Neuronal stem cell (in vitro differentiated cells): ENCODE results near the gene ATP5F1E.

Experiments
- DNase-seq: peaks from one replicate; pipeline ENCODE4 v3.0.0-alpha.2; 2013; ENCODE audit warnings: low spot score
- H2AFZ ChIP-seq: one replicate; pipeline ENCODE4 v1.6.1; 2013; ENCODE audit warnings: mild to moderate bottlenecking, low read length, inconsistent platforms
- H2AK5ac ChIP-seq: 2 replicates; pipeline ENCODE4 v1.6.1; 2013; ENCODE audit warnings: low read depth, mild to moderate bottlenecking, inconsistent platforms, low read length, moderate library complexity, mixed read lengths
- H2BK120ac ChIP-seq: 2 replicates; pipeline ENCODE4 v1.6.1; 2013; ENCODE audit warnings: low read depth, mild to moderate bottlenecking, inconsistent platforms, low read length, moderate library complexity, mixed read lengths
- H2BK12ac ChIP-seq: one replicate; pipeline ENCODE4 v1.6.1; 2013; ENCODE audit warnings: low read length, inconsistent platforms
- H2BK15ac ChIP-seq: 2 replicates; pipeline ENCODE4 v1.6.1; 2013; ENCODE audit warnings: mild to moderate bottlenecking, low read length, inconsistent platforms, mixed read lengths
- H2BK5ac ChIP-seq: one replicate; pipeline ENCODE4 v1.6.1; 2013; ENCODE audit warnings: inconsistent platforms, mild to moderate bottlenecking, low read length, moderate library complexity
- H3K14ac ChIP-seq: one replicate; pipeline ENCODE4 v1.6.1; 2013; ENCODE audit warnings: low read length, inconsistent platforms
- H3K18ac ChIP-seq: 2 replicates; pipeline ENCODE4 v1.6.1; 2013; ENCODE audit warnings: low read length, inconsistent platforms
- H3K23ac ChIP-seq: 2 replicates; pipeline ENCODE4 v1.6.1; 2013; ENCODE audit warnings: low read depth, mild to moderate bottlenecking, mixed read lengths, low read length, inconsistent platforms; ENCODE audit not compliant: poor library complexity
- H3K27ac ChIP-seq: replicated peaks from 3 replicates; pipeline ENCODE4 v1.5.1; 2013; ENCODE audit warnings: low read length, inconsistent platforms
- H3K27me3 ChIP-seq, 3 experiments: 2 replicates each; pipeline ENCODE4 v1.6.1; 2013; ENCODE audit warnings: low read length in 3 of 3, mild to moderate bottlenecking in 2 of 3, inconsistent platforms in 1 of 3, low read depth in 1 of 3, mixed read lengths in 1 of 3, moderate library complexity in 1 of 3; ENCODE audit not compliant: control insufficient read depth in 3 of 3, insufficient read depth in 3 of 3
- H3K36me3 ChIP-seq, 2 donors: replicated peaks in 1 of 2; 2 replicates each; pipeline ENCODE4 v1.6.1; 2013; ENCODE audit warnings: low read length in 2 of 2; ENCODE audit not compliant: control insufficient read depth in 2 of 2, insufficient read depth in 2 of 2
- H3K4ac ChIP-seq: 2 replicates; pipeline ENCODE4 v1.6.1; 2013; ENCODE audit warnings: inconsistent platforms, mild to moderate bottlenecking, low read length, moderate library complexity
- H3K4me1 ChIP-seq, 2 donors: 1 replicate in 1 of 2; 2 replicates in 1 of 2; pipeline ENCODE4 v1.6.1; 2013; ENCODE audit warnings: low read length in 2 of 2, low read depth in 1 of 2; ENCODE audit not compliant: control insufficient read depth in 2 of 2, insufficient read depth in 1 of 2
- H3K4me2 ChIP-seq: one replicate; pipeline ENCODE4 v1.6.1; 2013; ENCODE audit warnings: mild to moderate bottlenecking, low read length, inconsistent platforms; ENCODE audit not compliant: insufficient read depth, poor library complexity, severe bottlenecking
- H3K4me3 ChIP-seq, 2 donors: 2 replicates each; pipeline ENCODE4 v1.5.1; 2013; ENCODE audit warnings: low read length in 2 of 2, mild to moderate bottlenecking in 2 of 2, inconsistent platforms in 1 of 2, moderate library complexity in 1 of 2
- H3K79me1 ChIP-seq: one replicate; pipeline ENCODE4 v1.6.1; 2013; ENCODE audit warnings: low read depth, mild to moderate bottlenecking, inconsistent platforms, low read length, moderate library complexity
- H3K9ac ChIP-seq: one replicate; pipeline ENCODE4 v1.6.1; 2013; ENCODE audit warnings: mild to moderate bottlenecking, low read depth, low read length, inconsistent platforms; ENCODE audit not compliant: poor library complexity
- H3K9me3 ChIP-seq, 2 donors: replicated peaks in 1 of 2; 2 replicates each; pipeline versions ENCODE3 to v1.6.1; 2013; ENCODE audit warnings: low read length in 2 of 2, mild to moderate bottlenecking in 2 of 2, inconsistent platforms in 1 of 2, low read depth in 1 of 2, mixed read lengths in 1 of 2, moderate library complexity in 1 of 2; ENCODE audit not compliant: control insufficient read depth in 2 of 2, insufficient read depth in 1 of 2
- H4K8ac ChIP-seq: one replicate; pipeline ENCODE4 v1.6.1; 2013; ENCODE audit warnings: low read depth, mild to moderate bottlenecking, inconsistent platforms, low read length, moderate library complexity
- H4K91ac ChIP-seq: one replicate; pipeline ENCODE4 v1.6.1; 2013; ENCODE audit warnings: low read length, low read depth, mild to moderate bottlenecking, inconsistent platforms; ENCODE audit not compliant: poor library complexity
- WGBS, 2 donors: extraction: QIAGEN DNeasy Blood & Tissue Kit; methylation state at CpG; one replicate each; pipeline ENCODE4 v1.1.7; 2013; ENCODE audit warnings: missing lambda C conversion rate in 2 of 2, mixed read lengths in 1 of 2; ENCODE audit not compliant: insufficient read length in 2 of 2, insufficient replicate concordance in 1 of 2; ENCODE audit errors: extremely low coverage in 2 of 2; 5-methylcytosine and 5-hydroxymethylcytosine counted together

The ATP5F1E gene

DNA sequence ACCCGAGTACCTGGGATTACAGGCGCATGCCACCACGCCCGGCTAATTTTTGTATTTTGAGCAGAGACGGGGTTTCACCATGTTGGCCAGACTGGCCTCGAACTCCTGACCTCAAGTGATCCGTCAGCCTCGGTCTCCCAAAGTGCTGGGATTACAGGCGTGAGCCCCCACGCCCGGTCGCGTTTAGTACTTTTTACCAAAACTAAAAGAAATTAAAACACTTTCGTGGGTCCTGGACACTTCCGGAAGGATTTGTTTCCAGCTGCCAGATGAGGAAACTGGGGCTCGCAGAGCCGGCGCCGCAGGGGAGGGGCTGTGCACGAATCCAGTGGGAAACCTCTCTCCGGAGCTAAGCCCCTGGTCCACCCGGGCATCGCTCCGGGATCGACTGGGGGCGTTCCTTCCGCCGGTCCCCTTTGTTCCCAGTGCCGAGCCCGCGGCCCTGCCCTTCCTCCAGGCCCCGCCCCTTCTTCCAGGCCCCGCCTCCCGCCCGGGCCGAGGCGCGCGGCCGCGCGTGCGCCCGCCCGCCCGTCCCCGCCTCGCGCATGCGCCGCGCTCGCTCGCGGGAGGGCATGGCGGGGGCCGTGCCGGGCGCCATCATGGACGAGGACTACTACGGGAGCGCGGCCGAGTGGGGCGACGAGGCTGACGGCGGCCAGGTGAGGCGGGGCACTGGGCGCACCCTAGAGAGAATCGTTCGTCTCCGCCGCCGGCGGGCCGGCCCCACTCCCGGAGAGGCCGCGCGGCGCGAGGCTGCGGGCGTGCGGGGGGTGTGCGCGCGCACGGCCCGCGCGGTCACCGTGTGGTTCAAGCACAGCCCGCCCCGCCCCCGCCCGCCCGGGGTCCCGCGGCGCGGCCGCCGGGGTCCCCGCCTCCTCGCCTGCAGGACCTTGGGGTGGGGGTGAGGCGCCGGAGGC lies 51.2 kb downstream of the ATP5F1E start, which contains the start of gene NELFCD:
Gene NELFCD, plus strand, starts transcription at position 546 of the 917 bp plus-strand sequence. Its CDS starts 54 bp downstream, at position 600.
- WGBS, 2 donors, result no CpG with 5 or more reads among the region's 109 CpGs
- Histone ChIP-seq H2AFZ (peak within 1 kb of the TSS; percentile 87), H2BK12ac (no peak within 1 kb of the TSS), H3K9ac (peak within 1 kb of the TSS; percentile 96), H3K4me1 (peaks cover 2 to 9% of the 10 kb centered on the region in 2 donors), H3K14ac (no peak within 1 kb of the TSS), H3K36me3 (peaks cover 0 to 21% of the 10 kb centered on the region in 2 donors), H3K18ac (peak within 1 kb of the TSS; percentile 97), H3K79me1 (peaks cover 7% of the 10 kb centered on the region), H4K8ac (no peak within 1 kb of the TSS), H3K27me3 (peaks cover 0 to 6% (median 0%) of the 10 kb centered on the region in 3 experiments), H3K4me2 (peak within 1 kb of the TSS; percentile 66), H2BK120ac (no peak within 1 kb of the TSS), H2AK5ac (no peak within 1 kb of the TSS), H2BK15ac (no peak within 1 kb of the TSS), H3K23ac (peak within 1 kb of the TSS; percentile 94), H3K27ac (peak within 1 kb of the TSS; percentile 52), H3K4ac (no peak within 1 kb of the TSS), H2BK5ac (no peak within 1 kb of the TSS), H4K91ac (no peak within 1 kb of the TSS), H3K4me3 (peak within 1 kb of the TSS; percentile 94 to 95), H3K9me3 (peaks cover 0 to 2% of the 10 kb centered on the region in 2 donors)
- DNase-seq, result peak; percentile 86

DNA sequence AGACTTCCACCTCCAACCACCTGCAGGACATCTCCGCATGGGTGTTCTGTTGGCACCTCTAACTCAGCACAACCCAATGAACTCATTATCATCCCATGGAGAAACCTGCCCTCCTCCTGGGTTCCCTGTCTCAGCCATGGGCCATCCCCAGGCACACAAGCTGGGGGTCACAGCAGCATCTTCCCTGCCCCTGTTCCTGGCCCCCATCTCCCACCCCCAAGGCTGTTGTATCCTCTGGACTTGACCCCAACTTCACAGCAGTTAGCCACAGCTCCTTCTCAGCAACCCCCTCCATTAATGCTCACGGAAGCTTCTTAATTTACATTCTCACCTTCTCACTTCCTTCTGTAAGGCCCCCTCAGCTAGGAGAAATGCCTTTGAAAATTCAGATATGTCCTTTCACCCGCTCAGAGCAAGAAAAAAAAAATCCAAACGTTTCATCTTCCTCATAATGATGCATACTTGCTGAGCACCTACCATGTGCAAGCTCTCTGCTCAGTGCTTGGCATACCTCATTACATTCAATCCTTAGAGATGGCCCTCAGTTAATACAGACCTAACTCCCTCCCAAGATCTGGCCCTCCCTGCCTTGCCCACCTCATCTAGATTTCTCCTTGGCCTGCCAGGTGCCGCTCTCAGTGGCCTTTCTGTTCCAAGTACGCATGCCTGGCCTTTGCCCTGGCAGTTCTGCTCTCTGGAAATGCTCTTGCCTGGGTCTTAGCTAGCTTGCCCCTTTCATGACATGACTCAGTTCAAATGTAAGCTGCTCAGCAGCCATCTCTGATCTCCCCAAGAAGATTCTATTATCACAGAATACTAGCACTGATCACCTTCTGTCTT lies 53.6 kb downstream of the ATP5F1E start:
- no peak overlapping the region for H3K9ac ChIP-seq
- peaks cover 0 to 6% (median 0%) of the 10 kb centered on the region in 3 experiments for H3K27me3 ChIP-seq
- H3K23ac ChIP-seq, result no peak overlapping the region
- no peak overlapping the region for H3K4me3 ChIP-seq
- no peak overlapping the region for H2BK120ac ChIP-seq
- H4K91ac ChIP-seq, result no peak overlapping the region
- H2AFZ ChIP-seq, result no peak overlapping the region
- WGBS, 2 donors, result no CpG with 5 or more reads among the region's 6 CpGs
- H3K18ac ChIP-seq, result no peak overlapping the region
- no peak overlapping the region for H2AK5ac ChIP-seq
- H3K36me3 ChIP-seq, result peaks cover 0 to 5% of the 10 kb centered on the region in 2 donors
- no peak overlapping the region for H3K4ac ChIP-seq
- no peak overlapping the region for H3K14ac ChIP-seq
- no peak overlapping the region for H2BK5ac ChIP-seq
- no peak overlapping the region for H2BK12ac ChIP-seq
- DNase-seq, result no peak
- no peak overlapping the region for H3K27ac ChIP-seq
- peaks cover 2 to 7% of the 10 kb centered on the region in 2 donors for H3K4me1 ChIP-seq
- peaks cover 2% of the 10 kb centered on the region for H3K79me1 ChIP-seq
- H3K9me3 ChIP-seq, result peaks cover 0 to 3% of the 10 kb centered on the region in 2 donors
- no peak overlapping the region for H4K8ac ChIP-seq
- no peak overlapping the region for H2BK15ac ChIP-seq
- no peak overlapping the region for H3K4me2 ChIP-seq

DNA sequence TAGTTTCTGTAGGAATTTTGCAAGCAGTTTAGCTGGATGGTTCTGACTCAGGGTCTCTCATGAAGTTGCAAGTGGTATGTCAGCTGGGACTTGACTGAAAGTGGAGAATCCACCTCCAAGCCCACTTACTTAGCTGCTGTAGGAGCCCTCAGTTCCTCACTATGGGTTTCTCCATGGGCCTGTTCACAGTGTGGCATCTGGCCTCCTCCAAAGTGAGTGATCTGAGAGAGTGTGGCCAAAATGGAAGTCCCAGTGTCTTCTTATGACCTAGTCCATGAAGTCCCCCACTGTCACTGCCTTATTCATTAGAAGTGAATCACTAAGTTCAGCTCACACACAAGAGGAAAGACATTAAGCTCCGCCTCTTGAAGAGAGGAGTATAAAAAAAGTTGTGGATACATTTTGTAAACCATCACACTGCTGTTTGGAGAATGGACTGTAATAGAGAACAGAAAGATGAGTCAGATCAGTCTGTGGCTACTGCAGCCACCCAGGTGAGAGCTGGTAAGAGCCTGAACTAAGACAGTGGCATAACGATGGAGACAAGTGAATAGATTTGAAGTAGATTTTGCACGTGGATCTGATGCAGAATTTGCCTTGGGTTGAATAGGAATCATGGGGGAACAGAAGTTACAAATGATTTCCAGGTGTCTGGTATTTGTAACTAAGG lies 55.9 kb downstream of the ATP5F1E start:
- Histone ChIP-seq H2BK15ac (no peak overlapping the region), H3K14ac (no peak overlapping the region), H3K27ac (no peak overlapping the region), H3K18ac (no peak overlapping the region), H2AFZ (no peak overlapping the region), H3K36me3 (no peaks in the 10 kb centered on the region), H3K4ac (no peak overlapping the region), H4K8ac (no peak overlapping the region), H2BK12ac (no peak overlapping the region), H2BK120ac (no peak overlapping the region), H3K9me3 (peaks cover 0 to 3% of the 10 kb centered on the region in 2 donors), H3K27me3 (peaks cover 0 to 9% (median 0%) of the 10 kb centered on the region in 3 experiments), H2AK5ac (no peak overlapping the region), H3K23ac (no peak overlapping the region), H3K79me1 (no peaks in the 10 kb centered on the region), H4K91ac (no peak overlapping the region), H2BK5ac (no peak overlapping the region), H3K4me2 (no peak overlapping the region), H3K9ac (no peak overlapping the region), H3K4me1 (no peaks in the 10 kb centered on the region), H3K4me3 (no peak overlapping the region)
- DNase-seq, result no peak
- no CpG with 5 or more reads among the region's 3 CpGs for WGBS, 2 donors
